ENCODE results near the gene SLC37A2. TPM values are rescaled to one million over a fixed set of nuclear protein-coding genes. Genes with fewer than 3 reads are reported as not detected.
A peak's percentile ranks its signal among the peaks of the same experiment; 100 is the strongest.

SLC37A2 gene
- total and polyA plus RNA-seq, 2 of the 4 experiments (the other 2 are of a cell fraction): 0.72 to 1.1 TPM

DNA sequence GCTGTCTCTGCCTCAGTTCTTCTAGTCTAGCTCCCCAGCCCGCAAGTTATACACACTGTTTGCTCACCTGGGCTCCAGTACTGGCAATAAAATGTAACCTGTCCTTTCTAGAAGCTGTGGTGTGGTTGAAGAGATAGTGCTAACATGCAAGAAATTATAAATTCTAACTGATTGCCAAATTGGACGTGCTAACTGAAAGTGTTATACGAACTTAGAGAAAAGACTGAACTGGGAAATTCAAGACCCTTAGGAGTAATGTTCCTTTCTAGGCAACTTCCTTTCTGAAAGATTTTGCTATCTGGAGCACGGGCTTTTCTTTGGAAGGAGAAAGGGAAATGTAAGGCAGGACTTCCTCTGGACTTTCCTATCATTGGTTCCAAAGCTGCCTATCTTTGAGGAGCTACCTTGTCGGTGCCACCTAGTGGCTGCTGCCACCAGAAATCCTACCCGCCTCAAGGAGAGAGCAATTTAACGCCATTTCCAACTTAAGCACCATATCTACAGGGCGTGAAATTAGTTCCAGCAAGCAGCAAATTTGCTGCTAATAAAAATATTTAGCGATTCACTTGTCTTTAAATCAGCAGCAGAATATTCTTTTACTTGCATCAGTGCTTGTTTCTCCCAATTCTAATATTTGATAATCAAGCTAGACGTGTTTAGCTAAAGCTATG is 61.0 kb downstream of the SLC37A2 start (continued):
- TF ChIP-seq RAD21 (IDR thresholded peaks at IDR 0.05; ENCODE audit: low read length) (peak; percentile 13; the same call in 1 of the 2 replicates), POLR2A (IDR thresholded peaks at IDR 0.05; ENCODE audit: low read depth, low read length) (no peak)

GRCh38 chr11:125124618-125124992 is 61.5 kb downstream of the SLC37A2 start:
- no peaks in the 10 kb centered on the region for H3K9me1 ChIP-seq (ENCODE audit: insufficient read depth, low read length)
- no peak overlapping the region for H3K23ac ChIP-seq (ENCODE audit: low read depth, low read length)
- intact Hi-C loops (cut with micrococcal nuclease) (no loop called here), in situ Hi-C loops (cut with MboI; ENCODE audit: low sequenced_read_pairs) (no loop called here), dilution Hi-C loops (cut with HindIII; ENCODE audit: low sequenced_read_pairs, unreplicated experiment) (no loop called here)
- no peak overlapping the region for H4K8ac ChIP-seq (ENCODE audit: low read depth in 2 of 2, low read length in 2 of 2)
- H3K56ac ChIP-seq (ENCODE audit: extremely low read depth, insufficient read depth, low read length): no peak overlapping the region
- no peak overlapping the region for H3K27ac ChIP-seq (ENCODE audit: insufficient read depth, low read length)
- no peak overlapping the region for H3K4me2 ChIP-seq (ENCODE audit: low read depth, low read length)
- H3K4me3 ChIP-seq (ENCODE audit: insufficient read depth, low read depth, low read length): no peak overlapping the region
- no peak overlapping the region for H2AK5ac ChIP-seq (ENCODE audit: low read depth, low read length)
- no peaks in the 10 kb centered on the region; the same call in 1 of the 2 replicates for H3K27me3 ChIP-seq (ENCODE audit: control insufficient read depth, insufficient read depth, low read length)
- H2BK120ac ChIP-seq (ENCODE audit: low read depth, low read length): no peak overlapping the region
- peaks cover 14% of the 10 kb centered on the region for H3K4me1 ChIP-seq (ENCODE audit: control insufficient read depth, insufficient read depth, low read length)
- no peak overlapping the region for H2AK9ac ChIP-seq (replicated peaks; ENCODE audit: low read depth, low read length, poor library complexity)
- no peak for TF ChIP-seq SMC3 (IDR thresholded peaks at IDR 0.05; ENCODE audit: low read depth, low read length)
- ChIA-PET POLR2A (ENCODE audit: unreplicated experiment) (interaction anchor here (0.8 kb wide), 1 partner anchor 13 kb away, joined by 3 read pairs; the partner anchor contains the start of gene TMEM218), CTCF (interaction anchor here (0.6 to 1.6 kb wide), 4 partner anchors 18 to 232 kb away, joined by 3 to 7 read pairs (median 4); no protein-coding TSS in a partner anchor)
- no peak overlapping the region for H4K5ac ChIP-seq (ENCODE audit: low read depth, low read length)
- H3K9me3 ChIP-seq (ENCODE audit: control insufficient read depth, insufficient read depth, low read length): no peaks in the 10 kb centered on the region
- H3K9ac ChIP-seq (ENCODE audit: low read depth, low read length): no peak overlapping the region
- H4K20me1 ChIP-seq (ENCODE audit: insufficient read depth, low read length): no peaks in the 10 kb centered on the region
- H2BK15ac ChIP-seq (ENCODE audit: low read depth, low read length): no peak overlapping the region
- H2AFZ ChIP-seq (replicated peaks; ENCODE audit: low read length, poor library complexity): no peak overlapping the region
- H3K36me3 ChIP-seq (ENCODE audit: control insufficient read depth, insufficient read depth, low read length): no peaks in the 10 kb centered on the region
- DNase-seq (no peak), ATAC-seq (ENCODE audit: low read depth) (no peak)
- no peak overlapping the region for H3K4ac ChIP-seq (ENCODE audit: low read depth, low read length)
- no peak overlapping the region for H2BK5ac ChIP-seq (ENCODE audit: low read depth, low read length, poor library complexity, severe bottlenecking)
- no peak overlapping the region for H3K14ac ChIP-seq (replicated peaks; ENCODE audit: low read depth, low read length)
- no peak overlapping the region for H3K18ac ChIP-seq (ENCODE audit: low read depth, low read length)
- H3K79me1 ChIP-seq (ENCODE audit: low read depth in 1 of 2, low read length in 2 of 2): no peaks in the 10 kb centered on the region
- H2BK20ac ChIP-seq (ENCODE audit: low read depth, low read length): no peak overlapping the region
- WGBS, 2 experiments (ENCODE audit: extremely low coverage in 2 of 2, insufficient read length in 1 of 2): no CpG with 5 or more reads among the region's 4 CpGs
- BruUV-seq (replicated peaks): no TSS peak
- no peak overlapping the region for H4K91ac ChIP-seq (ENCODE audit: insufficient read depth, low read depth, low read length)

Measured in IMR-90 (cell line).